ENCODE data around the gene SUPT5H.

Gene SUPT5H

DNA sequence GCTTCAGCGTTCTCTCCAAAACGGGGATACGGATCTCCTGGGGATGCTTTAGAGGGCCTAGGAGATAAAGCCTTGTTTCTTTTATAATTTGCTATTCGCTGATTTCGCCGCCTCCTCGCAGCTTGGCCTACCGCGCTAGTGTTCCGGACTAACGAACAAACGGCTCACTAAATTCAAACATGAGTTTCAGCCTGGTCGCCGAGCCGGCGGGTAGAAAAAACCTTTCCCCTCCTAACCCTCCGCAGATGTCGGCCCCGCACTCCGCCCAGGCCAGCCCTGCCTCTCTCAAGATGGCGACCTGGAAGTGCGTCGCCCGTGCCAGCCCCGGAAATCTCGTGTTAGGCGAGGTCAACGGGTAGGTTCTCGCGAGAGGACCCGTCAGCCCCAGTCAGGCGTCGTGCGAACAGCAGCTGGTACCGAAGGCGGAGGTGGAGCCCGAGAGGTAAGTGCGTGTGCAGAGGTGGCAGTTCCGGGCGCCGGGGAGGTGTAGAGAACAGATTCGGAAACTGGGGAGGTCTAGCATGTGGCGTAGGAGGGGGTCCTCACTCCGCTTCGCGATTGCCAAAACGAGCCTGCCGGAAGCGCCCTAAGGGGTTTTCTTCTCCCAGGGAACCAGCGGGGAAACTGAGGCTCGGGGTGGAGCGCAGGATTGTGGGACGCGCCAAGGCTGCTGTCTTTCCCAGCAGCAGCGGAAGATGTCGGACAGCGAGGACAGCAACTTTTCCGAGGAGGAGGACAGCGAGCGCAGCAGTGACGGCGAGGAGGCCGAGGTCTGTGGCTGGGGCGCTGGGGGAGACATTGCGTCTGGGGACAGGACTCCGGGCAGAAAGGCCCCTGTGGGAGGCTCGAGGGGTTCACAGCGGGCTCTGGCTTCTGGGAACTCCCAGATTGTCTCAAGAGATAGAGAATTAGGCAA lies at the start of gene SUPT5H:
TSS of gene SUPT5H (plus strand) at position 387 of the 916 bp plus-strand sequence. CDS start at position 696, 309 bp downstream.
- DNase-seq = peak; percentile 96

DNA sequence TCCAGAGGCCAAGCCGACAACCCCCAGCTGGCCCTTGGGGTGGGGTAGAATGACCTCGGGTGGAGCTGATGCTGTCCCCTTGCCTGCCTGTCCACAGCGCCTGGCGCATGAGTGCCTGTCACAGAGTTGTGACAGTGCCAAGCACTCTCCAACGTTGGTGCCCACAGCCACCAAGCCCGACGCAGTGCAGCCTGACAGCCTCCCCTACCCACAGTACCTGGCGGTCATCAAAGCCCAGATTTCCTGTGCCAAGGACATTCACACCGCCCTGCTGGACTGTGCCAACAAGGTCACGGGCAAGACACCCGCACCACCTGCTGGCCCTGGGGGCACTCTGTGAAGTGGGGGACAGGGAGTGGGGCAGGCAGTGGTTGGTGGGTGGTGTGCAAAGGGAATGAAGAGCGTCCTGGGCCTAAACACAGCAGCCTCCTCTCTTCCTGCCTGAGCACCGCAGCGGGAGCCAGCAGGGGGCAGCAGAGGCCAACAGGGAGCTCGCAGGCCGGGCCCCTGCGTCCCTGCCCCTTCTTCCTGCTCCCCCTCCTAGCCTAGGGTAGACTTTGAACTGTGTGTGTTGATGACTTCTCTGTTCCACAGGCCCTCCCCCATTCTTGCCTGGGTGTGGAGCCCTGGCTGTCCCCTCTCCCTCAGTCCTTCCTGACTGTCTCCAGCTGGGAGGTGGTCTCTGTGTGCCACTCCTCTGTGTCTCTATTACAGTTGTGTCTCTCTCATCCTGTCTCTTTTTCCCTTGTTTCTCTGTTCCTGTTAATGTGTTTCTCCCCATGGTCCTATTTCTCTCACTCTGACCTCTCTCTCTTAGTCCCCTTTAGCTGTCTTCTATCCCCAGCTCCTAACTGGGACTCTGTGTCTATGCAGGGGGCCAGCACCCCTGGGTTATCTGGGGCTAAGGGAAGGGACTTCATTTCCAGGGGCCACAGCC lies 47.8 kb upstream of the SUPT5H start:
- DNase-seq = peak; percentile 18

- no peak for DNase-seq
These were observed 47.0 kb upstream of the SUPT5H start for GRCh38 chr19:39398297-39398864.

GRCh38 chr19:39399668-39400050 lies 45.7 kb upstream of the SUPT5H start:
- no peak for DNase-seq

DNA sequence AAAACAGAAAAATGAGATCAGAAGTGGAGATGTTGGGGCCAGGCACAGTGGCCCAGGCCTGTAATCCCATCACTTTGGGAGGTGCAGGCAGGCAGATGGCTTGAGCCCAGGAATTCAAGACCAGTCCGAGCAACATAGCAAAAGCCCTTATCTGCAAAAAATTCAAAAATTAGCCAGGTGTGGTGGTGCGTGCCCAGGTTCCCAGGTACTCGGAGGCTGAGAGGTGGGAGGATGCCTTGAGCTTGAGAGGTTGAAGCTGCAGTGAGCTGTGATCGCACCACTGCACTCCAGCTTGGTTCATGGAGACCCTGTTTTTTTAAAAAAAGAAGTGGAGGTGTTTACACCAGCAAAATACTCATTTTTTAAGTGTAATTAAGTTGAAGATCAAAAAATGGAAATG lies 45.3 kb upstream of the SUPT5H start:
- DNase-seq = no peak

DNA sequence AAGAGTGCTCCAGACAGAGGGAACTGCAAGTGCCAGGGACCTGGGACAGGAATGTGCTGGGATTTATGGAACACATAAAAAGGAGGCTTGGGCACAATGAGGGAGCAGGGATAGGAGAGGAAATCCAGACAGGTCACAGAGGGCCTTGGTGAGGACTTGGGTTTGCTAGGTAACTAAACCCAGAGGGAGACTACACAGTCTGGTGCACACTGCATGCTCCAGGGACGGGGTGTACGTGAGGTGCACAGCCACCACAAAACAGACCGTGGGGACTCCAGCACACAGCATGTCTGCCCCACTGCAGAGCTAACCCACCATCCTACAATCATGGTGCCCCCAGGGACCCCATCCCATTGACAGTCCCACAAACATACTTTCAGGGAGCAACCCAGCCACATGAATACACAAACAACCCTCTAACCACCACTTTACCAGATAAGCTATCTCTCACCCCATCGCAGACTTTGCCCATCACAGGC lies 44.3 kb upstream of the SUPT5H start:
- DNase-seq = no peak

- no peak for DNase-seq
These were observed 43.6 kb upstream of the SUPT5H start for GRCh38 chr19:39401549-39402345.

DNA sequence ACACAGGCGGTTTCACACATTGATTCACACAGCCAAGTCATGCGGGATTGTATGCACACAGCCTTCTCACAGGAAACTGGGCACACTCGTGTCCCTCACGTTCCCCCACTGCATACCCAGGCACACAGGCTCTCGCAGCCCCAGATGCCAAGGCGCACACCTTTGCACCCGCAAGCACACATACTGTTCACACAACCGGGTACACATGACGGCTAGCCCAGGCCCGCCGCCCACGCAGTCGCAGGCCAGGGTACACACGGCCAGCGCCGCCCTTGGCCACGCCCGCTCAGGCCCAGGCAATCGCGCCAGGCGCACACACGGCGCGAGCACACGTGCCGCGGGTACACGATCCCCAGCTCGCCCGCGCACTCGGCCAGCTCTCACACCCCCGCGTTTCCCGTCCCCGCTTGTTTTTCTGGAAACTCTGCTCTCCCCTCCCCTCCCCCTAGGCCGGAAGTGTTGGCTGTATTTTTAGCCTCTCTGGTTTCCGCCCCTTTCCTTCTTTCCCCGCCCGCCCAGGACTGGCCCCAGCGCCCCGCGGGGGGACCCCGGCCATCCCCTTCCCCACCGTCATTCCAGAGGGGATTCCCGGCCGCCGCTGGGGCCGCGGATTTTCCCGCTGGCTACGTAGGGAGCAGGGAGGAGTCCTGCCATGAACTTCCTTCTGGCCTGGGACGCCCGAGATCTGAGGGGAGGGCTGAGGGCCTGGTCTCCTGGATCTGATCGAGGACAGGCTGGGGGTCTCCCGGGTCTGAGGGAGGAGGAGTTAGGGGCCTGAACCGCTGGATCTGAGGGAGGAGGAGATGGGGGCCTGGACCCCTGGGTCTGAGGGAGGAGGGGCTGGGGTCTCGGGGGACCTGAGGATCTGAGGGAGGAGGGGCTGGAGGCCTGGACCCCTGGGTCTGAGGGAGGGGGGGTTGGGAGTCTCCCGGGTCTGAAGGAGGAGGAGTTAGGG lies 42.8 kb upstream of the SUPT5H start:
- peak; percentile 20 for DNase-seq

DNA sequence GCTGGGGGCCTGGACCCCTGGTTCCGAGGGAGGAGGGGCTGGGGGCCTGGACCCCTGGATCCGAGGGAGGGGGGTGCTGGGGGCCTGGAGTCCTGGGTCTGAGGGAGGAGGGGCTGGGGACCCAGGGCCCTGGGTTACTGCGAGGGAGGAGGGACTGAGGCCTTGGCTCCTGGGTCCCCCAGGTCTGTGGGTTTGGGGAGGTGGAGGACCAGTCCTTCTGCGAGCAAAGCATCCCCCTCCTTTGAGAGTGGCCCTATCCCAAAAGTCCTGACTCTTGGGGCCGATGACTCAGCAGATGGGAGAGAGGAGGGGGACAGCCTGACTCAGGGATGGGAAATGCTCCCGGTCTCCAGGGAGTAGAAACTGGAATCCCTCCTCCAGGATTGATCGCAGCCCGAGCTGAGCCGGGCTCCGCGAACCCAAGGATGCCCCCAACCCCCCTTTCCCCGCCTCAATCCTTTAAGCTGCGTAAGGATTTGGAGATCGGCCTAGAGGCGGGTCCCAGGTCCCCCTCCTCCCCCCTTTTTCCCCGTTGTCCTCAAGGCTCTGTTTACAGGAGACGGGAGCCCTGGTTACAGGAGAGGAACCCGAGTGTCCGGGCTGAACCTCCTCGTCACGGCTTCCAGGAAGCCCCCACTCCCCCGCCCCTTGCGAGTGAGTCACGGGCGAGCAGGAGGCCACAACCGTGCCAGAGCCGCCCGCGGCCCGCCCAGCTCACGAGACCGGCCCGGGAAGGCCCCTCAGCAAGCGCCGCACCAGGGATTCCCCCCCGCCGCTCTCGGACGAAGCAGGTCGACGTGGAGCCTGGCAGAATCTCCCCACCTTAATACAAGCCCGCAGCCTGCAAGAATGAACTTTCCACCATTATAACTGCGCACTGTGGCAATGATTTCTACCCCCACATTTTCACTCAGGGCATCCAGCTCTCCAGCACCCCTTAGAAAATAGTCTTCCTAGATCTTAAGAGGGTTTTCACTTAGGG lies 41.8 kb upstream of the SUPT5H start:
- DNase-seq = peak; percentile 18

DNA sequence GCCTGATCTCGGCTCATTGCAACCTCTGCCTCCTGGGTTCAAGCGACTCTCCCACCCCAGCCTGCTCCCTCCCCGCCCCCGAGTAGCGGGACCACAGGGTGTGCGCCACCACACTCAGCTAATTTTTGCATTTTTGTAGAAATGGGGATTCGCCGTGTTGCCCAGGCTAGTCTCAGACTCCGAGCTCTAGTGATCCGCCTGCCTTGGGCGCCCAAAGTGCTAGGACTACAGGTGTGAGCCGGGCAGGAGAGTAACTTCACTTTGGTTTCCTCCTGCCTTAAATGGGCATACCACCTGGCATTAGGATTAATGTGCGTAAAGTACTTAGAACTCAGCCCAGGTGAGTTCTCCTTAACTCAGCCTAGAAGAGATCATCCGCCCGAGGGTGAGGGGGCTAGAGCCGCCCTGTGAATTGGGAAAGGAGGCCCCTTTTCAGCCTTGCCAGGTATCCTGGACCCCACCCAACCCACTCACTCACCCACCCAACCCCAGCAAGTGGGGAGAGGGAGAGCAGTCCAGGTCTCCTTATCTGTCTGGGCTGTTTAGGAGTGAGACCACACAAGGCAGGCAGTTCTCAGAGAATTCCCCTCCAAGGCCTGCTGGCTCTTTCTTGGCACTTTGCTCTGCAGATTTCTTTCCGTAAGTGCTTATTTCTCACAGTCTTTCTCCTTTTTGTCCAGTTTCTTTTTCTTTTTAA lies 40.0 kb upstream of the SUPT5H start:
- no peak for DNase-seq

GRCh38 chr19:39405958-39406655 lies 39.3 kb upstream of the SUPT5H start:
- no peak for DNase-seq

DNA sequence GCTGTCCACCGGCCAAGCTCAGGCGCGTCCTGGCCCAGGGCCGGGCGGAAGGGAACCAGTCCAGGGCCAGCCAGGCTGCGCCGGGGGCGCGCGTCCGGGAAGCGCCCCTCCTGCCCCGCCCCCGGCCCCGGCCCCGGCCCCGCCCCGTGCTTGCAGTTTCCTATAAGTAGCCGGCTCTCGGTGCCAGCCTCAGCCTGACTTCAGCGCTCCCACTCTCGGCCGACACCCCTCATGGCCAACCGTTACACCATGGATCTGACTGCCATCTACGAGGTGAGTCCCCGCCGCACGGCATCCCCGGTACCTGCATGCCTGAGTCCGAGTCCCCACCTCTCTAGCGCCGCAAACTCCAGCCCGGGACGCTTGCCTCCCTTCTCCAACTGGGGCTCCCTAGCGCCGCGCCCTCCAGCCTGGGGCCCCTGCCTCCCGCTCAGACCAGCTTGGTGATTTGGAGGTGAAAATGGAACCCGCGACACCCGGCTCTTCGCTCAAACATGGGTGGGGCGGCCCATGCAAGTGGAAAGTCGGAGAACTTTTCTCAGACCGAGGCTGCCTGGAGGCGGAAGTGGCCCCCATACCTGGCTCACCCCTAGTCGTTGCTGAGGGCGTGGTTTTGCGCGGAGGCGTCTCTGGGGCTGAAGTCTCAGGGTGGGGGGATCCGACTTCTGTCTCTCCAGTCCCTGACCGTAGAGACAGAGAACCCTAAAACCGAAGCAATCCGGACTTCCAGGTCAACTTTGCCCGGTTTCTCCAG lies 38.5 kb upstream of the SUPT5H start, which contains the start of gene ZFP36:
TSS of gene ZFP36 (plus strand) at position 192 of the 754 bp plus-strand sequence. CDS start at position 250, 58 bp downstream.
- no peak for DNase-seq

GRCh38 chr19:39407410-39407659 lies 38.0 kb upstream of the SUPT5H start:
- no peak for DNase-seq

- no peak for DNase-seq
These were observed 37.6 kb upstream of the SUPT5H start for GRCh38 chr19:39407660-39408391.

- no peak for DNase-seq
These were observed 36.8 kb upstream of the SUPT5H start for GRCh38 chr19:39408392-39409207.
